GM21723 (cell line): ENCODE results near the gene CDK17.

ENCODE experiments used
- ATAC-seq: cut with Tn5 transposase; IDR thresholded peaks from one replicate; pipeline ENCODE4 v1.9.1; 2021; ENCODE audit warnings: mild to moderate bottlenecking, moderate library complexity; ENCODE audit not compliant: unreplicated experiment

Gene CDK17

GRCh38 chr12:96241846-96242256 is 158.4 kb downstream of the CDK17 start:
- ATAC-seq = no peak

DNA sequence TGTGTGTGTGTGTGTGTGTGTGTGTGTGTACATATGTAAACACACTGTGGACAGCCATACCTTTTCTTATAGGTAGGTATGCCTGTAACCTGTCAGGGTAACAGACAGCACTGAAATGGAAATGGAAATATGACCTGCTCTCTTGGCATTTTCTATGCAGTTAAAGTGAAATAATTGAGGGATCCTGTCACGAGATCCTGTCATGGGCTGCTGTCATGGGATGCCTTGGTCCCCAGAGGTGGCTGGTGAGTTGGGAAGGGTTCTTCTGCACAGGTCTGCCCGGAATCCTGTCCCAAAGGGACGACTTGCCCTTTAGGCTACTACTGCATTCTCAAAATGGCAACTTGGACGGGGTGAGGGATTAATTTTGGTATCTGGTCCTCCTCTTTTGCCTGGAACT is 158.8 kb downstream of the CDK17 start:
- ATAC-seq = no peak

- ATAC-seq = no peak
Measured at GRCh38 chr12:96240656-96241055, 159.6 kb downstream of the CDK17 start.

DNA sequence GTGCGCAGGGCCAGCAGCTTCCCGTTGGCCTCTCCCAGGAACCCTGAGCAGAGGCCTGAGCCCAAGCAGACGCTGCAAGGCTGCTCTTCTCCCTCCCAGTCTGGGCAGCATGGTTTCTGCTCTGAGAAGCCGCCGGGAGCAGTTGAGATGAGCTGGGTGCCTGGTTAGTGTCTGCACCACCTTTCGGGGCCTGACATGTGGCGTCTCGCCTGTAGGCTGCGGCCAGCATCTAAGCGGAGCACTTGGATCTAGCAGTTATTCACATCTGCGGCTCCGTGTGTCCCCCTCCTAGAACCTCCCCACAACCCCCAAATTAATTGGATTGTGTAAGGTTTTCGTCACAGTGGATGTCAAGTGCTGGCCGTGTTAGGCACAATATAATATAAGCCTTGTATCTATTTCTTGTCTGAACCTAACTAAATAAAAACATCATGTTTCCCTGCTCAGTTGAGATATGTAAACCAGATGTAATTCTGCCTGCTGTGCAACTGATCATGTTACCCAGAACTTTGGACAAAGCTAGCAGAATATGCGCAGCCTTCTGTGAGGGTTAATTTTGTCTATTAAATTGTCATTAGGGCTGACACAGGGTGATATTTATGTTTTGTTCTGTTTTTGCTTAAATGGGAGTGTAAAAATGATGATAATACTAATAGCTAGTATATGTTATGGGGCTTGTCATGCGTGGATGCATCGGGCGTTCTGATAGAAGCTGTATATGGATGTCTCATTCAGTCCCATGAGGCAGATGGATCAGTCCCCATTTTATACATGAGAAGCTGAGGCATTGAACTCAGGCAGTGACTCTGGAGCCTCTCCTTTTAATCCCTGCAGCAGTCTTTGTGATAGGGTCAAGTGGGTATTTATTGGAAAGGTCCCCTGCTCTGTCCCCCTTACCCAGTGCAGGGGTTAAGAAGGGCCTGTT is 160.3 kb downstream of the CDK17 start:
- no peak for ATAC-seq

DNA sequence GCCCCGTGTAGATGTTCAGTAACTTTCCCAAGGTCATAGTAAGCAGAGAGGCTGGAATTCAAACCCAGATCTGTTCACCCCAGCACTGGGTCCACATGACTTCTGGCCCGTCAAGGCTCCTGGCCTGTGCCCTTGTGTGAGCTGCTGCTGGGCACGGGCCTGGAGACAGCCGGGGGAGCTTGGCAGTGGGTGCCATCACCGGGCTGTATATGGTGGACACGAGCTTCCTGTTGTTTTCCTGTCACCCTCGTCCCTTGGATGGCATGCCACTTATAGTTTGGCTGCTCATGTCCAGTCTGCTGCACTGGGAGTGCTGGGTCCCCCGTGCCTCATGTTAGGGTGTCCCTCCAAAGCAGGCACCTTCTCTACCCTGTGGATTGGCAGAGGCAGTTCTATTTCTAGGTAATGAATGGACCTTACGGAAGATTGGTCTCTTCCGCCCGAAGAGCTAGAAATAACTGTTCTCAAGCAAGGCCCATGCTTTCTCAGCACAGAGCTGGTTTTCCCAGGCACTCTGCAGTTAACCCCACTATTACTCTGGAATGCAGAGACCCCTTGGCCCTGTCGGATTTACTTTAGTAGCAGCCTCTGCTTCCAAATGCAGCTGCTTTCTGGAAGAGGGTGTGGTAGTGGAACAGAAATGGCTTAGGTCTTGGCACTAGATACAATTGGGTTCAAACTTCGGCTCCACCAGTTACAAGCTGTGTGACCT is 161.7 kb downstream of the CDK17 start:
- ATAC-seq = no peak

DNA sequence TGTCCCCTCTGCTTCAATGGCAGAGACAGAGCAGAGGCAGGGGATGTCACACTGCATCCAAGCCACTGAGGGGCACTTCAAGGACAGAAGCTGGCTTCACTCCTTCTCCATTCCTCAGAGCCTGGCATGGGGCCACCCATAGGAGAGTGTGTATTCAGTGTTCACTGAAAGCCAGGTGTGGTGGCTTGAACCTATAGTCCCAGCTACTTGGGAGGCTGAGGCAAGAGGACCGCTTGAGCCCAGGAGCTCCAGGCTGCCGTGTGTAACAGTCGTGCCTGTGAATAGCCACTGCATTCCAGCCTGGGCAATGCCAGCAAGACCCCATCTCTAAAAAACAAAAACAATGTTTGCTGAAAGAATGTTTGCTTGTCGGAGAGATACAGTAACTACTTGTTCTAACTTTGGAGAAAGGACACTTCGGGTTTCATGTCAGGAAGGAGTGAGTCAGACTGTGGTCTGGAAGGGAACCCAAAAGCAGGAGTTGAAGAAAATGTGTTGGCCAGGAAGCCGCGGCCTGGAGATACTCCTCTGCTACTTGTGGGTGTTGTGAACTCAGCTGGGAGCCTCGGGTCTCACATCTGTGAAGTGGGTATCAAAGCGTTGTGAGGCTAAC is 162.7 kb downstream of the CDK17 start:
- ATAC-seq = no peak

- no peak for ATAC-seq
Measured at GRCh38 chr12:96237035-96237434, 163.2 kb downstream of the CDK17 start.

- ATAC-seq = no peak
Measured at GRCh38 chr12:96236221-96236822, 163.9 kb downstream of the CDK17 start.

- no peak for ATAC-seq
Measured at GRCh38 chr12:96235484-96235826, 164.8 kb downstream of the CDK17 start.

DNA sequence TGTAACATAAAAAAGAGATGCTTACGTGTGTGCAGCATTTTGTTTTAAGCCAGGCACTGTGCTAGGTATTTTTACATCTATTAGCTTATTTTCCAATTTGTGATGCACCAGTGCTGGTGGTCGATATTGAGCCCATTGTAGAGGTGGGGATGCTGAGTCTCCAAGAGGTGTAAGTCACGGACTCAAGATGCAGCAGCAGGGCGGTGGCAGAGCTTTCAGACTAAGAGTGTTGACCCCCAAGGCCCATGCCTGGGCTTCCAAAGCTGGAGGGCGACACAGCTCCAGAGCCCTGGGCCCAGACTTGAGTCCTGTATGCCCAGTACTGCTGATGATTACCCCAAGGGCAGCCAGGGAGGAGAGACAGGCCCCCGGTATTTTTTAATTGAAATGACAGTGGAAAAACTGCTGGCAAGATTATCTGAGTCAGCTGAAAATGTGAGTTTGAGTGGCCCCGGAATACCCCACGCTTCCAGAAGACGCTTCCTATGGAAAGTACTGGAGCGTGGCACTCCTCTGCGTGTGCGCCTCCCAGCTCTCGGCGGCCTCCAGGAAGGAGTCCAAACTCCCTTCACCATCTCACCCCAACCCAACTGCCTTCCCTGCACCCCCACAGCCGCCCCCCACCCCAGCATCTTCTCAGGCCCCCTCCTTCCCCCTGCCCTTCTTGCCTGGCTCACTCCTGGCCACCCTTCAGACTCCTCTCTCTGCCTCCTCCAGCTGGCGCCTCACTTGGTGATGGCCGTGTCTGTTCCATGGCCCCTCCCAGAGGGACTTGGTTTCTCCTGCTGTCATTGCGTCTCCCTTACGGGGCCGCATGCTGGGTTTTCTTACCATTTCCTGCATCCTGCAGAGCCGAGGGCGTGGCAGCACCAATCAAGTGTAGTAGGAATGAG is 165.4 kb downstream of the CDK17 start:
- no peak for ATAC-seq

GRCh38 chr12:96233939-96234461 is 166.2 kb downstream of the CDK17 start:
- ATAC-seq = no peak

DNA sequence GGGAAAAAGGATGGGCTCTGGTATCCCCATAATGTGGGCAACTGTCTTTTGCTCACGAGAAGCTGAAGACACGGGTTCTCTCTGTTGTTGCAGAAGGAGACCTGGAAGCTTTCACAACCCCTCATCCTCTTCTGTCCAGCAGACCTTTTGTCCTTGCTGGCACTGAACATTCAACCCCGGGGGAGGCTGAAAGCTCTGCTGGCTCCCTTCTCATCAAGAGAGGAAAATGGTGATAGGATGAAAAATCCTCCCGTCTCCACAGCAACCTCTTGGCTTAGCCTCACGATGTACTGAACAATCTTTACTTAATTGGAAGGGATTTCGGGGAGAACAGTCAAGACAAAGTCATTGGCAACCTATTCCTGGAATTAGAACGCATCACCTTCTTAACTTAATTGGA is 167.1 kb downstream of the CDK17 start:
- ATAC-seq = no peak

DNA sequence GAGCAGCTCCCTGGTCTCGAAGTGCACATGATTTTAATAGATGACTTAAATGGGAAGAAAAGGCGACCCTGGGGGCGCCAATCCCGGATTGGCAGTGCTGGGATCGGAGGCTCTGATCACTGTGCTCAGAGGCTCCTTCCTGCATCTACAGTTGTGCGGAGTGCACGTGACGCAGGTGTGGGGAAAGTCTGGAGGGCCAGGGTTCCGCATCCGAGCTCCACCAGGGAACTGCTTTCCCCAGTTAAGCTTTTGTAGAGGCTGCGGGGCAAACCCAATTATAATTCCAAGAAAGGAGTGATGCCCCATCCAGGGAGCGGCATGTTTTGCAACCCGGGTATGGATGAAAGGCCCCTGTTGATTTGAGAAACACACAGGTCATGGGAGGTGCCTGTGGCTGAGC is 169.6 kb downstream of the CDK17 start:
- ATAC-seq = no peak

DNA sequence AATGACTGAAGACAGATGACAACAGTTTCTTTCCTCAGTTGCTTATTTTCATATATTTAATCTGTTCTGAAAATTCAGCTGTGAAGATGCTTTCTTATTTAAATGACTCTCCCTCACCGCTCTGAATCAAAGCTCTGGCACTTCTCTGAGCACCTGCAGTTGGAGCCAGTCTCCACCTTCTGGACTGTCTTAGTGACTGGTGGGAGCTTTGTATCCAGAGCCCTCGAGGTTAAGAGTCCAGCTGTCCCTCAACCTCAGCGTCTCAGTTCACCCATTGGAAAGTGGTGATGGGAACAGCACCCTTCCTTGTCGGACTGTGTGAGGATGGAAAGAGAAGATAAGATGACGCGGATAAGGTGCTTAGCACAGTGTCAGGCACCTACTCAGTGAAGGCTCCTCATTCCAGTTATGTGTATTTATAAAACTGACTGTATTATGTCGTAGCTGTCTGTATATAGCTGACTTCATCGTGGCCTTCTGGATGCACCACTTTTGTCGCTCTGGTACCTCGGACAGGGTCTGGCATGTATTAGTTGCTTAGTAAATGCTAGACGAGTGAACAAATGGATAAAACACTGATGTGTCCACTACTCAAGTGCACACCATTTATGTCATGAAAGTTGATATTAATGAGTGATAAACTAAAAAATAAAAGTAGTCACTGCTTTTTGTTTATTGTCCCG is 171.5 kb downstream of the CDK17 start:
- ATAC-seq = no peak
